Neural progenitor cell (in vitro differentiated cells): ENCODE measurements around the gene GYPC.

ENCODE experiments used
- CTCF ChIP-seq: fragments of 200-600 bp; sonication (generic); IDR thresholded peaks from 2 replicates; pipeline ENCODE4 v1.5.1; 2017; ENCODE audit warnings: antibody characterized with exemption, mild to moderate bottlenecking
- EZH2 ChIP-seq: fragments of 200-600 bp; sonication (generic); IDR thresholded peaks from 2 replicates; pipeline ENCODE4 v1.6.1; 2017; ENCODE audit warnings: antibody characterized with exemption, mild to moderate bottlenecking, moderate library complexity
- EZH2phosphoT487 ChIP-seq: fragments of 200-600 bp; sonication (generic); IDR thresholded peaks from 2 replicates; pipeline ENCODE4 v1.6.1; 2017; ENCODE audit warnings: antibody characterized with exemption

- TF ChIP-seq CTCF (no peak), EZH2 (no peak), EZH2phosphoT487 (no peak)
These were observed 9.5 kb downstream of the GYPC start for GRCh38 chr2:126665483-126665882.
